ENCODE data around the gene PDK3. TPM values are rescaled to one million over a fixed set of nuclear protein-coding genes. Genes with fewer than 3 reads are reported as not detected.
A peak's percentile ranks its signal among the peaks of the same experiment; 100 is the strongest.

The PDK3 gene
- total RNA-seq, 1 experiment from 2014 or later: 47.3 TPM

GRCh38 chrX:24563291-24564010 is 98.4 kb downstream of the PDK3 start:
- H3K56ac ChIP-seq (ENCODE audit: insufficient read length, low read depth, low read length): no peak overlapping the region
- TF ChIP-seq, protein P1, sequence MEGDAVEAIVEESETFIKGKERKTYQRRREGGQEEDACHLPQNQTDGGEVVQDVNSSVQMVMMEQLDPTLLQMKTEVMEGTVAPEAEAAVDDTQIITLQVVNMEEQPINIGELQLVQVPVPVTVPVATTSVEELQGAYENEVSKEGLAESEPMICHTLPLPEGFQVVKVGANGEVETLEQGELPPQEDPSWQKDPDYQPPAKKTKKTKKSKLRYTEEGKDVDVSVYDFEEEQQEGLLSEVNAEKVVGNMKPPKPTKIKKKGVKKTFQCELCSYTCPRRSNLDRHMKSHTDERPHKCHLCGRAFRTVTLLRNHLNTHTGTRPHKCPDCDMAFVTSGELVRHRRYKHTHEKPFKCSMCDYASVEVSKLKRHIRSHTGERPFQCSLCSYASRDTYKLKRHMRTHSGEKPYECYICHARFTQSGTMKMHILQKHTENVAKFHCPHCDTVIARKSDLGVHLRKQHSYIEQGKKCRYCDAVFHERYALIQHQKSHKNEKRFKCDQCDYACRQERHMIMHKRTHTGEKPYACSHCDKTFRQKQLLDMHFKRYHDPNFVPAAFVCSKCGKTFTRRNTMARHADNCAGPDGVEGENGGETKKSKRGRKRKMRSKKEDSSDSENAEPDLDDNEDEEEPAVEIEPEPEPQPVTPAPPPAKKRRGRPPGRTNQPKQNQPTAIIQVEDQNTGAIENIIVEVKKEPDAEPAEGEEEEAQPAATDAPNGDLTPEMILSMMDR (conservative IDR thresholded peaks at IDR 0.05): no peak
- H3K27me3 ChIP-seq (ENCODE audit: insufficient read depth, low read length): no peaks in the 10 kb centered on the region
- H3K9me3 Mint-ChIP-seq: no peaks in the 10 kb centered on the region
- no peak overlapping the region for H3K18ac ChIP-seq (ENCODE audit: insufficient read length, low read depth, low read length)
- H3K4me2 ChIP-seq (ENCODE audit: insufficient read depth, insufficient read length, low read length): no peak overlapping the region
- no peak overlapping the region for H3K23ac ChIP-seq (ENCODE audit: insufficient read length, low read depth, low read length)
- H4K20me1 ChIP-seq (ENCODE audit: control insufficient read depth, insufficient read depth, insufficient read length): no peaks in the 10 kb centered on the region
- no peak overlapping the region for H2BK120ac ChIP-seq (ENCODE audit: low read depth, low read length, poor library complexity, severe bottlenecking)
- H3K4me1 ChIP-seq (ENCODE audit: insufficient read depth, low read length): no peaks in the 10 kb centered on the region
- no peak overlapping the region for H4K91ac ChIP-seq (ENCODE audit: insufficient read length, low read depth, low read length)
- no peaks in the 10 kb centered on the region for H3K27me3 Mint-ChIP-seq (ENCODE audit: low read depth)
- no peak overlapping the region for H2BK12ac ChIP-seq (ENCODE audit: insufficient read length, low read depth, low read length)
- H2BK15ac ChIP-seq (ENCODE audit: low read depth, low read length): no peak overlapping the region
- WGBS (ENCODE audit: extremely low coverage, insufficient read length, low lambda C conversion rate): no CpG with 5 or more reads among the region's 19 CpGs
- H3K9me3 ChIP-seq (ENCODE audit: control insufficient read depth, low read depth, low read length): no peaks in the 10 kb centered on the region
- H3K79me1 ChIP-seq (ENCODE audit: insufficient read depth, low read depth, low read length, poor library complexity, severe bottlenecking): no peaks in the 10 kb centered on the region
- no peak overlapping the region for H4K8ac ChIP-seq (replicated peaks; ENCODE audit: insufficient read length, low read depth, low read length)
- H2AK5ac ChIP-seq (ENCODE audit: insufficient read length, low read length): no peak overlapping the region
- H3K23me2 ChIP-seq (ENCODE audit: insufficient read length, low read depth, low read length, poor library complexity, severe bottlenecking): no peaks in the 10 kb centered on the region
- peaks cover 2 to 16% of the 10 kb centered on the region in 2 experiments; a peak in 3 of 4 replicates for H3K4me1 Mint-ChIP-seq
- peaks cover 0 to 14% (median 7%) of the 10 kb centered on the region in 3 experiments; a peak in 5 of 7 replicates for H3K36me3 Mint-ChIP-seq (ENCODE audit: insufficient read depth in 1 of 3, low read depth in 3 of 3)
- H3K79me2 ChIP-seq (ENCODE audit: insufficient read depth, low read length): no peaks in the 10 kb centered on the region
- H3T11ph ChIP-seq (ENCODE audit: low read length): no peak overlapping the region
- no peak overlapping the region for H4K5ac ChIP-seq (ENCODE audit: insufficient read length, low read depth, low read length)
- H2BK5ac ChIP-seq (ENCODE audit: insufficient read length, low read length): no peak overlapping the region
- H3K4ac ChIP-seq (ENCODE audit: low read depth, low read length): no peak overlapping the region
- no peak overlapping the region for H3K4me3 Mint-ChIP-seq
- H3K9ac ChIP-seq (ENCODE audit: extremely low read depth, insufficient read length, low read length): no peak overlapping the region
- H3K14ac ChIP-seq (ENCODE audit: insufficient read depth, low read length): no peak overlapping the region
- DNase-seq: no peak
- no peak overlapping the region for H2BK20ac ChIP-seq (ENCODE audit: low read depth, low read length, poor library complexity, severe bottlenecking)
- H3K27ac Mint-ChIP-seq: peak overlapping the region in 2 of 3 experiments; percentile 23 to 63; a peak in 5 of 7 replicates
- H2AFZ ChIP-seq (ENCODE audit: low read length): no peak overlapping the region
- no peak overlapping the region for H3K27ac ChIP-seq (ENCODE audit: insufficient read length, low read depth, low read length)

All from H9 (cell line).